ENCODE measurements around the gene TERB1.
A peak's percentile ranks its signal among the peaks of the same experiment; 100 is the strongest.
"Not testable (repeated sequence)": the region's sequence is repeated elsewhere in the genome, so short reads cannot be mapped to it uniquely, and the experiment has no call there.

The TERB1 gene

GRCh38 chr16:66841366-66841765, 40.0 kb upstream of the TERB1 start:
- no peak for DNase-seq
- no peak for TF ChIP-seq POLR2A (IDR thresholded peaks at IDR 0.05; ENCODE audit: low read length)
- TF ChIP-seq GATA1 (IDR thresholded peaks at IDR 0.05; ENCODE audit: low read depth, low read length): no peak

DNA sequence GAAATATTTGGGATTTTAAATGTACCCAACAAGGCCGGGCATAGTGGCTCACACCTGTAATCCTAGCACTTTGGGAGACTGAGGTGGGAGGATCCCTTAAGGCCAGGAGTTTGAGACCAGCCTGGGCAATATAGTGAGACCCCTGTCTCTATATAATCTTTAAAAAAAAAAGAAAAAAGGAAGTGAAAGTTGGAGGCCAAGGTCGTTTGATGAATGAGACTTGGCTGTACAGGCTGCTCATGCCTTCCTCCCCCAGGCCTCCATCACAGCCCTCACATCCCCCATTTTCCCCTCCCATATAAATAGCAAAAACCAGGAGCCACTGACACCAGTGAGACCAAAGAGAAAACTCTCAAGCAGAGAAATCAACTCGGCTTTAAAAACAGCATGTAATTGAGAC, 39.5 kb upstream of the TERB1 start:
- no peak for DNase-seq
- TF ChIP-seq GATA1 (IDR thresholded peaks at IDR 0.05; ENCODE audit: low read depth, low read length) (no peak), POLR2A (IDR thresholded peaks at IDR 0.05; ENCODE audit: low read length) (no peak)

- DNase-seq: no peak
- no peak for TF ChIP-seq POLR2A (IDR thresholded peaks at IDR 0.05; ENCODE audit: low read length)
Measured at GRCh38 chr16:66834746-66835145, 33.4 kb upstream of the TERB1 start.

GRCh38 chr16:66832661-66833305, 31.4 kb upstream of the TERB1 start:
- no peak for DNase-seq
- no peak for TF ChIP-seq GATA1 (IDR thresholded peaks at IDR 0.05; ENCODE audit: low read depth, low read length)
- no peak for TF ChIP-seq POLR2A (IDR thresholded peaks at IDR 0.05; ENCODE audit: low read length)

- DNase-seq: no peak
- TF ChIP-seq POLR2A (IDR thresholded peaks at IDR 0.05; ENCODE audit: low read length): no peak
Measured at GRCh38 chr16:66832190-66832589, 30.8 kb upstream of the TERB1 start.

DNA sequence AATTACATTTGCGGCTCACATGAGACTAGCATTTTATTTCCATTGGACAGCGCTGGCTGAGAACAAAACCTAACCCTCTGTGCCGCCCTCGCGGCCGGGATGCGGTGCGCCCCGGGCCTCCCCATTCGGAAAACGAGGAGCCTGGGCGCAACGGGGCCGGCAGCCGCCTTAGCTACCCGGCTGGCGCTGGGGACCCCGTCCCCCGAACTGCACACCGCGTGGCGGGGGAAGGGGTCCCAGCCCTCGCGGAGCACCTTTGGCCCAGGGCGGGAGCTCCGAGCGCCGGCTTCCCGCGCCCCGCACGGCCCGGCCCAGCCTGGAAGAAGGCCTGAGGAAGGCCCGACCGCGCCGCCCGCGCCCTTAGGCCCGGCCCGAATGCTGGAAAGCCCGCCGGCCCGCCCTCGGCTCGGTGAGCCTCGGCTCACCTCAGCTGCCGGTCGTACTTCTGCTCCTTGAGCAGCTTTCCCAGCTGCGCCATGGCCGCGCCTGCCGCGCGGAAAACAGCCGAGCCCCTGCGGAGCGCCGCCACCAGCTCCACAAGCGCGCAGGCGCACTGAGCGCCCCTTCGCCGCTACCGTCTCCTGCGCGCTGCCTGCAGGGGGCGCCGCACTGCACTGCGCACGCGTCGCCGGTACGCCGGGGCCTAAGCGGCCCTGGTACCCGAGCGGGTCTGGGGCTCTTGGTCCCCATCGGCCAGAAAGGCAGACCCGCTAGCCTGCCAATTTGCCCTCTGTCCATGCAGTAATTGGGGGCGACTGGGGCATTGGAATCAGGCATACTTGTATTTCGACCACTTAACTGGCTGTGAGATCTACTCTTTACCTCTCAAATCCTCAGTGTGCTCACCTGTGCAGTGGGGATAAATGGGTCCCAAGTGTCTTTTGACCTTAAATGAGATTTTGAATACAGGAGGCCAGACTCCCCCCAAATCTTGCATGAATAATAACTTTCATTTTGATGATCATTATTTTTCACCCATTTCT, 29.3 kb upstream of the TERB1 start, which contains the start of gene NAE1:
NAE1 (minus strand) TSS at position 555 of the 983 bp plus-strand sequence; CDS start at position 478, 77 bp downstream.
- peak; percentile 94 for TF ChIP-seq POLR2A (IDR thresholded peaks at IDR 0.05; ENCODE audit: low read length)
- no peak for TF ChIP-seq GATA1 (IDR thresholded peaks at IDR 0.05; ENCODE audit: low read depth, low read length)
- peak; percentile 92 to 97 for DNase-seq

DNA sequence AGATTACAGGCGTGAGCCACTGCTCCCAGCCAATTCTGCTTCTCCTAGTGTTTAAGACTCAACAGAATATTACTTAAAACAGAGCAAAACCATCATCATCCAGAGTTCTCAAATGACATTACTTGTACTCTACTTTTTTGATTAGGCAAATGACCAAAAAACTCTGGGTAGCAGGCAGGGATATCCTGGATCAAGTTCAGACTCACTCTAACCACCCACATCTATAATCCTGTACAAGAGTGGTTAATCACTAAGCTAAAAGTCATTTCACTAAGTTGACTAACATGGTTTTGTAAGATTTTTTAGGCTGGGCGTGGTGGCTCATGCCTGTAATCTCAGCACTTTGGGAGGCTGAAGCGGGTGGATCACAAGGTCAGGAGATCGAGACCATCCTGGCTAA, 22.6 kb upstream of the TERB1 start:
- DNase-seq: no peak
- no peak for TF ChIP-seq POLR2A (IDR thresholded peaks at IDR 0.05; ENCODE audit: low read length)
- no peak for TF ChIP-seq GATA1 (IDR thresholded peaks at IDR 0.05; ENCODE audit: low read depth, low read length)

- no peak for DNase-seq
- TF ChIP-seq GATA1 (IDR thresholded peaks at IDR 0.05; ENCODE audit: low read depth, low read length) (no peak), POLR2A (IDR thresholded peaks at IDR 0.05; ENCODE audit: low read length) (no peak)
Measured at GRCh38 chr16:66814734-66815133, 13.3 kb upstream of the TERB1 start.

GRCh38 chr16:66811043-66811442, 9.7 kb upstream of the TERB1 start:
- TF ChIP-seq GATA1 (IDR thresholded peaks at IDR 0.05; ENCODE audit: low read depth, low read length): no peak
- no peak for TF ChIP-seq POLR2A (IDR thresholded peaks at IDR 0.05; ENCODE audit: low read length)
- no peak for DNase-seq

- no peak for DNase-seq
- TF ChIP-seq POLR2A (IDR thresholded peaks at IDR 0.05; ENCODE audit: low read length): no peak
- no peak for TF ChIP-seq GATA1 (IDR thresholded peaks at IDR 0.05; ENCODE audit: low read depth, low read length)
Measured at GRCh38 chr16:66810391-66810790, 9.0 kb upstream of the TERB1 start.

- DNase-seq: no peak
- TF ChIP-seq GATA1 (IDR thresholded peaks at IDR 0.05; ENCODE audit: low read depth, low read length) (no peak), POLR2A (IDR thresholded peaks at IDR 0.05; ENCODE audit: low read length) (no peak)
Measured at GRCh38 chr16:66809765-66810164, 8.4 kb upstream of the TERB1 start.

GRCh38 chr16:66802159-66802558, 775 bp upstream of the TERB1 start:
- TF ChIP-seq GATA1 (IDR thresholded peaks at IDR 0.05; ENCODE audit: low read depth, low read length) (no peak), POLR2A (IDR thresholded peaks at IDR 0.05; ENCODE audit: low read length) (no peak)
- DNase-seq: no peak

DNA sequence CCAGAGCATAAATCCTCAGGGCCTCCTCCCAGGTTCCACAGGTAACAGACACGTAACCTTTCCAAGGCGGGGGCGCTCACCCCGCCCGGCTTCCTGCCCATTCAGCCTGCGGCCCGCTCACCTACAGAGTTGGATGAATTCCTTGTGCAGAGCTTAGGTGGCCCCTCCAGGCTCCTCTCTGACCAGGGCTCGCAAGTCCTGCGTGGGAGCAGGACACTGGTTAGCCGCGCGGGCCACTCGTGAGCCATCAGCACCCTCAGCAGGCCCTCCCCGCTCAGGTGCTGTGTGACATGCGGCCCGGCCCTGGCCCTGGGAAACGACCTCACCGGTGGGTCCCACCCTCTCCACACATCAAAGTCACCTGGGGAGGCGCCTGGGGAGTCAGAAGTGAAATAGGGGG, 528 bp downstream of the TERB1 start:
- no peak for DNase-seq
- TF ChIP-seq GATA1 (IDR thresholded peaks at IDR 0.05; ENCODE audit: low read depth, low read length) (no peak), POLR2A (IDR thresholded peaks at IDR 0.05; ENCODE audit: low read length) (no peak)

GRCh38 chr16:66798161-66798560, 3.2 kb downstream of the TERB1 start:
- TF ChIP-seq GATA1 (IDR thresholded peaks at IDR 0.05; ENCODE audit: low read depth, low read length): no peak
- DNase-seq: no peak

- not testable (repeated sequence) for DNase-seq
Measured at GRCh38 chr16:66793984-66794383, 7.4 kb downstream of the TERB1 start.
